T-helper 1 cell treated with Interleukin-12 subunit alpha and Interleukin-12 subunit beta and Interleukin-4 antibody, amounts not matched to agents 30 μg/mL and 1 μg/mL, for 36 hours (primary cell): ENCODE measurements around the gene DLG2.

Experiments used
- H3K27ac Mint-ChIP-seq: one replicate; pipeline ENCODE4 v1.8.0; 2021; ENCODE audit warnings: mild to moderate bottlenecking, mixed read lengths
- H3K27me3 Mint-ChIP-seq: one replicate; pipeline ENCODE4 v1.8.0; 2021; ENCODE audit warnings: low read depth, mixed read lengths
- H3K36me3 Mint-ChIP-seq: one replicate; pipeline ENCODE4 v1.8.0; 2021; ENCODE audit warnings: low read depth, mixed read lengths
- H3K4me1 Mint-ChIP-seq: one replicate; pipeline ENCODE4 v1.8.0; 2021; ENCODE audit warnings: low read depth, mixed read lengths
- H3K4me3 Mint-ChIP-seq: one replicate; pipeline ENCODE4 v1.8.0; 2021; ENCODE audit warnings: mild to moderate bottlenecking, moderate library complexity, mixed read lengths
- H3K9me3 Mint-ChIP-seq: one replicate; pipeline ENCODE4 v1.8.0; 2021; ENCODE audit warnings: mixed read lengths

Gene DLG2

GRCh38 chr11:83639995-83640758 is 1987.0 kb downstream of the DLG2 start:
- H3K36me3 Mint-ChIP-seq, result no peaks in the 10 kb centered on the region
- H3K27me3 Mint-ChIP-seq, result no peaks in the 10 kb centered on the region
- no peaks in the 10 kb centered on the region for H3K9me3 Mint-ChIP-seq
- no peak overlapping the region for H3K4me3 Mint-ChIP-seq
- no peak overlapping the region for H3K27ac Mint-ChIP-seq
- no peaks in the 10 kb centered on the region for H3K4me1 Mint-ChIP-seq

GRCh38 chr11:83635166-83635565 is 1992.0 kb downstream of the DLG2 start:
- H3K9me3 Mint-ChIP-seq, result no peaks in the 10 kb centered on the region
- no peaks in the 10 kb centered on the region for H3K36me3 Mint-ChIP-seq
- H3K27ac Mint-ChIP-seq, result no peak overlapping the region
- H3K27me3 Mint-ChIP-seq, result no peaks in the 10 kb centered on the region
- H3K4me3 Mint-ChIP-seq, result no peak overlapping the region
- no peaks in the 10 kb centered on the region for H3K4me1 Mint-ChIP-seq

GRCh38 chr11:83630211-83630610 is 1996.9 kb downstream of the DLG2 start:
- Mint-ChIP-seq H3K9me3 (no peaks in the 10 kb centered on the region), H3K36me3 (no peaks in the 10 kb centered on the region), H3K4me3 (no peak overlapping the region), H3K4me1 (no peaks in the 10 kb centered on the region), H3K27me3 (no peaks in the 10 kb centered on the region), H3K27ac (no peak overlapping the region)

GRCh38 chr11:83629775-83630174 is 1997.4 kb downstream of the DLG2 start:
- Mint-ChIP-seq H3K27ac (no peak overlapping the region), H3K4me1 (no peaks in the 10 kb centered on the region), H3K9me3 (no peaks in the 10 kb centered on the region), H3K27me3 (no peaks in the 10 kb centered on the region), H3K4me3 (no peak overlapping the region), H3K36me3 (no peaks in the 10 kb centered on the region)

- Mint-ChIP-seq H3K27ac (no peak overlapping the region), H3K9me3 (no peaks in the 10 kb centered on the region), H3K27me3 (no peaks in the 10 kb centered on the region), H3K36me3 (no peaks in the 10 kb centered on the region), H3K4me1 (no peaks in the 10 kb centered on the region), H3K4me3 (no peak overlapping the region)
Measured at GRCh38 chr11:83628622-83629355, 1998.4 kb downstream of the DLG2 start.

- no peaks in the 10 kb centered on the region for H3K27me3 Mint-ChIP-seq
- no peaks in the 10 kb centered on the region for H3K9me3 Mint-ChIP-seq
- no peak overlapping the region for H3K27ac Mint-ChIP-seq
- no peaks in the 10 kb centered on the region for H3K36me3 Mint-ChIP-seq
- H3K4me1 Mint-ChIP-seq, result no peaks in the 10 kb centered on the region
- no peak overlapping the region for H3K4me3 Mint-ChIP-seq
Measured at GRCh38 chr11:83625336-83625735, 2001.8 kb downstream of the DLG2 start.

GRCh38 chr11:83617671-83618070 is 2009.5 kb downstream of the DLG2 start:
- Mint-ChIP-seq H3K4me1 (no peaks in the 10 kb centered on the region), H3K27me3 (no peaks in the 10 kb centered on the region), H3K36me3 (no peaks in the 10 kb centered on the region), H3K4me3 (no peak overlapping the region), H3K9me3 (no peaks in the 10 kb centered on the region), H3K27ac (no peak overlapping the region)

- no peaks in the 10 kb centered on the region for H3K36me3 Mint-ChIP-seq
- H3K27ac Mint-ChIP-seq, result no peak overlapping the region
- no peaks in the 10 kb centered on the region for H3K4me1 Mint-ChIP-seq
- no peak overlapping the region for H3K4me3 Mint-ChIP-seq
- no peaks in the 10 kb centered on the region for H3K9me3 Mint-ChIP-seq
- no peaks in the 10 kb centered on the region for H3K27me3 Mint-ChIP-seq
Measured at GRCh38 chr11:83613767-83614121, 2013.4 kb downstream of the DLG2 start.

GRCh38 chr11:83612891-83613766 is 2014.0 kb downstream of the DLG2 start:
- Mint-ChIP-seq H3K9me3 (no peaks in the 10 kb centered on the region), H3K36me3 (no peaks in the 10 kb centered on the region), H3K27me3 (no peaks in the 10 kb centered on the region), H3K27ac (no peak overlapping the region), H3K4me3 (no peak overlapping the region), H3K4me1 (no peaks in the 10 kb centered on the region)

GRCh38 chr11:83611600-83611999 is 2015.5 kb downstream of the DLG2 start:
- H3K4me1 Mint-ChIP-seq, result no peaks in the 10 kb centered on the region
- H3K9me3 Mint-ChIP-seq, result no peaks in the 10 kb centered on the region
- H3K27ac Mint-ChIP-seq, result no peak overlapping the region
- H3K4me3 Mint-ChIP-seq, result no peak overlapping the region
- H3K36me3 Mint-ChIP-seq, result no peaks in the 10 kb centered on the region
- no peaks in the 10 kb centered on the region for H3K27me3 Mint-ChIP-seq

- Mint-ChIP-seq H3K27me3 (no peaks in the 10 kb centered on the region), H3K4me1 (no peaks in the 10 kb centered on the region), H3K36me3 (no peaks in the 10 kb centered on the region), H3K9me3 (no peaks in the 10 kb centered on the region), H3K27ac (no peak overlapping the region), H3K4me3 (no peak overlapping the region)
Measured at GRCh38 chr11:83611031-83611430, 2016.1 kb downstream of the DLG2 start.

GRCh38 chr11:83609191-83609590 is 2018.0 kb downstream of the DLG2 start:
- no peaks in the 10 kb centered on the region for H3K4me1 Mint-ChIP-seq
- no peaks in the 10 kb centered on the region for H3K36me3 Mint-ChIP-seq
- no peaks in the 10 kb centered on the region for H3K9me3 Mint-ChIP-seq
- H3K27ac Mint-ChIP-seq, result no peak overlapping the region
- H3K27me3 Mint-ChIP-seq, result no peaks in the 10 kb centered on the region
- H3K4me3 Mint-ChIP-seq, result no peak overlapping the region

GRCh38 chr11:83608571-83608970 is 2018.6 kb downstream of the DLG2 start:
- H3K9me3 Mint-ChIP-seq, result no peaks in the 10 kb centered on the region

GRCh38 chr11:83601914-83602527 is 2025.1 kb downstream of the DLG2 start:
- Mint-ChIP-seq H3K27ac (no peak overlapping the region), H3K9me3 (no peaks in the 10 kb centered on the region), H3K36me3 (no peaks in the 10 kb centered on the region), H3K4me1 (no peaks in the 10 kb centered on the region), H3K4me3 (no peak overlapping the region), H3K27me3 (no peaks in the 10 kb centered on the region)

More at GRCh38 chr11:83608571-83608970, 2018.6 kb downstream of the DLG2 start:
- H3K4me1 Mint-ChIP-seq, result no peaks in the 10 kb centered on the region
- H3K27ac Mint-ChIP-seq, result no peak overlapping the region
- no peak overlapping the region for H3K4me3 Mint-ChIP-seq
- H3K27me3 Mint-ChIP-seq, result no peaks in the 10 kb centered on the region
- no peaks in the 10 kb centered on the region for H3K36me3 Mint-ChIP-seq
